Prostate gland (tissue), 2 donors: ENCODE data around the gene VPS54. TPM values are rescaled to one million over a fixed set of nuclear protein-coding genes. Genes with fewer than 3 reads are reported as not detected.

Experiments used
- DNase-seq: peaks from one replicate; pipeline ENCODE4 v3.0.0-alpha.2; 2019; ENCODE audit warnings: low spot score
- H3K27ac ChIP-seq, 2 donors: fragments of 200-600 bp; sonication (generic); 2 replicates each; pipeline ENCODE4 v1.5.1; 2017 to 2019
- H3K27me3 ChIP-seq: fragments of 200-600 bp; sonication (generic); replicated peaks from 2 replicates; pipeline ENCODE4 v1.5.1; 2019; ENCODE audit not compliant: insufficient read depth
- H3K36me3 ChIP-seq, 2 donors: fragments of 200-600 bp; sonication (generic); 1 replicate in 1 of 2; 2 replicates in 1 of 2; pipeline versions ENCODE4 v1.5.1 to v1.8.1; 2017 to 2019
- H3K4me1 ChIP-seq: fragments of 200-600 bp; sonication (generic); replicated peaks from 2 replicates; pipeline ENCODE4 v1.5.1; 2019
- H3K4me3 ChIP-seq, 2 donors: fragments of 200-600 bp; sonication (generic); 2 replicates each; pipeline ENCODE4 v1.5.1; 2017 to 2019
- H3K9me3 ChIP-seq: fragments of 200-600 bp; sonication (generic); 2 replicates; pipeline ENCODE4 v1.5.1; 2017
- POLR2A ChIP-seq: fragments of 450-650 bp; IDR thresholded peaks from one replicate; pipeline ENCODE4 v1.6.1; 2016; ENCODE audit warnings: antibody characterized with exemption, mild to moderate bottlenecking
- POLR2AphosphoS5 ChIP-seq: sonication (generic); formaldehyde crosslinking; IDR thresholded peaks from one replicate; pipeline ENCODE4 v1.6.1; 2017; ENCODE audit warnings: antibody characterized with exemption
- WGBS: methylation state at CpG from one replicate; pipeline ENCODE4 v1.1.5; 2018; 5-methylcytosine and 5-hydroxymethylcytosine counted together
- intact Hi-C: fragments of 100-400 bp; cut with DNase I; formaldehyde crosslinking; loops from one replicate; pipeline ENCODE4 v1.14.2; 2022
- small RNA-seq, 2 donors: library from RNA; depleted of rRNA; stranded (forward); fragments of <200 nt; gene quantifications; one replicate each; pipeline ENCODE3, GENCODE V24; 2016
- total RNA-seq, 2 donors: library from RNA; depleted of rRNA; stranded (reverse); fragments of >200 nt; gene quantifications; one replicate each; pipeline ENCODE4 v1.1.0, GENCODE V29; 2016
- TF ChIP-seq, protein P1 (sequence below), 4 experiments: fragments of 200-600 bp in 2 of 4; fragments of 450-650 bp in 2 of 4; sonication (generic) in 2 of 4; IDR thresholded peaks; 1 replicate in 3 of 4; 2 replicates in 1 of 4; pipeline ENCODE4 v1.5.1; 2016 to 2019; ENCODE audit warnings: antibody characterized with exemption in 4 of 4, mild to moderate bottlenecking in 2 of 4, moderate library complexity in 2 of 4

The VPS54 gene
- total RNA-seq, 2 donors from 2014 or later = 33.5 to 41.1 TPM

DNA sequence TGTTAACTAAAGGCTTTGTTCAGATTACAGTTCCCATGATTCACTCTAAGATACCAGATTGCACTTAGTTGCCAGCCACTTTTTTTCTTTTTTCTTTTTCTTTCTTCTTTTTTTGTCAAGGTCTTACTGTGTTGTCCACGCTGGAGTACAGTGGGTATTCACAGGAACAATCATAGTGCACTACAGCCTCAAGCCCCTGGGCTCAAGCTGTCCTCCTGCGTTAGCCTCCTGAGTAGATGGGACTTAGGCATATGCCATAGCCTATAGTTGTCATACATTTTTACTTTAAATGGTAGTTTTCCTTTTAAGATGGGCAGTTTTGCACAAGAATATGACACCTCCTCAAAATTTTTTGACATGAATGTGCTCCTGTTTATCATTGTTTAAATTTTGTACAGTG, 175.4 kb downstream of the VPS54 start:
- no peaks in the 10 kb centered on the region for H3K4me1 ChIP-seq
- no peaks in the 10 kb centered on the region for H3K27me3 ChIP-seq
- no peak for DNase-seq
- H3K4me3 ChIP-seq = no peak overlapping the region
- H3K9me3 ChIP-seq = no peaks in the 10 kb centered on the region
- H3K27ac ChIP-seq = no peak overlapping the region
- 92% methylated on average over 2 of the region's 2 CpGs for WGBS
- H3K36me3 ChIP-seq = no peaks in the 10 kb centered on the region
- intact Hi-C loops = no loop called here
- TF ChIP-seq, protein P1, sequence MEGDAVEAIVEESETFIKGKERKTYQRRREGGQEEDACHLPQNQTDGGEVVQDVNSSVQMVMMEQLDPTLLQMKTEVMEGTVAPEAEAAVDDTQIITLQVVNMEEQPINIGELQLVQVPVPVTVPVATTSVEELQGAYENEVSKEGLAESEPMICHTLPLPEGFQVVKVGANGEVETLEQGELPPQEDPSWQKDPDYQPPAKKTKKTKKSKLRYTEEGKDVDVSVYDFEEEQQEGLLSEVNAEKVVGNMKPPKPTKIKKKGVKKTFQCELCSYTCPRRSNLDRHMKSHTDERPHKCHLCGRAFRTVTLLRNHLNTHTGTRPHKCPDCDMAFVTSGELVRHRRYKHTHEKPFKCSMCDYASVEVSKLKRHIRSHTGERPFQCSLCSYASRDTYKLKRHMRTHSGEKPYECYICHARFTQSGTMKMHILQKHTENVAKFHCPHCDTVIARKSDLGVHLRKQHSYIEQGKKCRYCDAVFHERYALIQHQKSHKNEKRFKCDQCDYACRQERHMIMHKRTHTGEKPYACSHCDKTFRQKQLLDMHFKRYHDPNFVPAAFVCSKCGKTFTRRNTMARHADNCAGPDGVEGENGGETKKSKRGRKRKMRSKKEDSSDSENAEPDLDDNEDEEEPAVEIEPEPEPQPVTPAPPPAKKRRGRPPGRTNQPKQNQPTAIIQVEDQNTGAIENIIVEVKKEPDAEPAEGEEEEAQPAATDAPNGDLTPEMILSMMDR (IDR thresholded peaks at IDR 0.05) = no peak
- TF ChIP-seq POLR2A (no peak), POLR2AphosphoS5 (no peak)

DNA sequence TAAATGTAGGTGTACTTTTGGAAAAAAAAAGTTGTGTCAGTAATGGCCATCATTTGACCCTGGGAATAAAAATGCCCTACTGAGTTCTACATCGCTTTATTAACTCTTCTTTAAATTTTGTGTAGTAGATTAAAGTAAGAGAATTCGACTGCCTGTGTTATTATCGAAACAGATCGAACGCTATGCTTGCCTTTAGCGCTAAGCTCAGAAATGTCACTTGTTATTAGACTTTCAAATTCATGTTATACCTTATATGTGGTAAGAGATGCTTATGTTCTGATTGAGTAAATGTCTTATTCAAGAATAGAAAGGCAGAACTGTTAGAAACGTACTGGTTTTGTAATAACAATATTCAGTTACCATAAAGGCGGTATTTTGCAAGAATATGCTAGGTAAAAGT, 176.1 kb downstream of the VPS54 start:
- Histone ChIP-seq H3K4me3 (peak overlapping the region in 1 of 2 donors; percentile 58), H3K36me3 (no peaks in the 10 kb centered on the region), H3K27me3 (no peaks in the 10 kb centered on the region), H3K9me3 (no peaks in the 10 kb centered on the region), H3K27ac (peak overlapping the region in 1 of 2 donors; percentile 89), H3K4me1 (no peaks in the 10 kb centered on the region)
- TF ChIP-seq POLR2A (no peak), POLR2AphosphoS5 (no peak)
- TF ChIP-seq, protein P1 (IDR thresholded peaks at IDR 0.05) = no peak
- intact Hi-C loops = no loop called here
- no peak for DNase-seq
- 67% methylated on average over 8 of the region's 8 CpGs for WGBS

DNA sequence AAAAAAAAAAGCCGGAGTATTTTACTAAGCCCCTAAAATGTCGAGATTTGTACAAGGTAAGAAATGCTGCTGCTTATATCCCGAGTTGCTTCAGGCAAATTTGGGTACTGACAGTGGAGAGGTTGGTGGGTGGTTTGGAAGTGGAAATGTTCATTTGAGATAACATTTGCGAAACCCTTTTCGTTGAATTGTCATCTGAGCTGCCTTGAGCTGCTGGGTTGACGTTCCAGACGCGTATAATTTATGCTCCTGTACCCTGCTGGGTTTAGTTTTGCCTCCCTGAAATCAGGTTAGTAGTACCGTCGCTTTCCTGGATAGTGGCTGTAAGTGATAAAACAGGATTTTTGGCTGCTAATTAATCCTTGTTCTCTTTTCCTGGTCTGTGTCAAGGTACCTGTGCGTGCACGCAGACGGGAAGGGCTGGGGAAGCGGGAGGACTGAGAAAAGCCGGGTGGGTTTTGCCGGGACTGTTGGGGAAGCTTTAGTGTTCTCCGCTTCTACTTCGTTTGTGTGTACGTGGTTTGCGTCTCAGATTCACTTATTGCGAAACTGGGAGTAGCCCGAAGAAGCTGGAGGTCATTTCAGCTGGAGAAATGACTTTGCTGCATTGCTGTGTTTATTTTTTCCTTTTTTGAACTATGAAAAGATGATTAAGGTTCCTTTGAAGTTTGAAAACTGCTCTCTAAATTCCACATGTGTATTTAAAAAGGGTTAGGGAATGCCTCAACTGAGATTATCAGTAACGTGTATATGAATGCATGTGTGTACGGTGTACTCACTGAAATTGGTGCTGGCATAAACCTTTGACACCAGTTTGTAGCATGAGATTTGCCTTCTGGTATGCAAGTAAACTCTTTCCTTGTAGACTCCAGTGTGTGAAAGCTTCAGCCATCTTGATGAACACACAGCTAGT, 176.8 kb downstream of the VPS54 start:
- WGBS = 1% methylated on average over 24 of the region's 24 CpGs
- no peaks in the 10 kb centered on the region for H3K36me3 ChIP-seq
- H3K4me3 ChIP-seq = peak overlapping the region; percentile 58 to 93
- H3K9me3 ChIP-seq = no peaks in the 10 kb centered on the region
- DNase-seq = peak; percentile 48
- H3K4me1 ChIP-seq = no peaks in the 10 kb centered on the region
- H3K27me3 ChIP-seq = no peaks in the 10 kb centered on the region
- intact Hi-C loops = no loop called here
- H3K27ac ChIP-seq = peak overlapping the region; percentile 89 to 94
- TF ChIP-seq, protein P1 (IDR thresholded peaks at IDR 0.05) = no peak
- TF ChIP-seq POLR2A (peak; percentile 49), POLR2AphosphoS5 (peak; percentile 62)

Small RNAs within 50 kb of the gene (small RNA-seq; reads per million reads assigned to genes)
- gene RF01293 = 0 reads per million in 2 donors

Other genes starting within 250 kb of the VPS54 start
- gene UGP2, start 177.5 kb downstream of the VPS54 start, total RNA-seq = 10 to 100 TPM; 57.3 to 68.6 TPM
- gene PELI1, start 125.0 kb upstream of the VPS54 start, total RNA-seq = 10 to 100 TPM; 16.9 to 32.9 TPM